Measurements from ENCODE around the gene P4HTM.
A peak's percentile ranks its signal among the peaks of the same experiment; 100 is the strongest.

Gene P4HTM

DNA sequence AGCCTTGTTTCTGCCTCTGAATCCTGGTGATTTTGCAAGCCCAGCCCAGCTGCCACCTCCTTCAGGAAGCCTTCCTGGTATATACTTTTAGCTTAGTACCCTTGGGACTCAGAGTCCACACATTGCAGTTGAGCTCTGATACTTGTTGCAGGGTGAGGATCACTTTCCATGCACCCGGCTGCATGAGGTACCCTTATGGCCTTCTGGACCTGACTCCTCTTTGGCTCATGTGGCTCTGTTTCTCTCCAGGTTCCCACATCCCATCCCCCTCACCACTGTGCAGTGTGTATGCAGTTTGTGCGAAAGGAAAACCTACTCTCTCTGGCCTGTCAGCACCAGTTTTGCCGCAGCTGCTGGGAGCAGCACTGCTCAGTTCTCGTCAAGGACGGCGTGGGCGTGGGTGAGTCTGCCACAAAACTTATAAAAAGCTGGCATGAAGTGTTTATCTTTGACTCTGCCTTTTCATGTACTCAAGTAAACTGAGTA lies 23.1 kb upstream of the P4HTM start:
- DNase-seq (ENCODE audit: low spot score): no peak
- peak overlapping the region; percentile 17 for H3K27ac Mint-ChIP-seq
- peaks cover 11% of the 10 kb centered on the region for H3K4me1 Mint-ChIP-seq (ENCODE audit: low read depth)
- H3K9me3 Mint-ChIP-seq: no peaks in the 10 kb centered on the region
- H3K36me3 Mint-ChIP-seq (ENCODE audit: low read depth): peaks cover 54% of the 10 kb centered on the region
- H3K27me3 Mint-ChIP-seq (ENCODE audit: low read depth): no peaks in the 10 kb centered on the region
- H3K4me3 Mint-ChIP-seq: no peak overlapping the region

DNA sequence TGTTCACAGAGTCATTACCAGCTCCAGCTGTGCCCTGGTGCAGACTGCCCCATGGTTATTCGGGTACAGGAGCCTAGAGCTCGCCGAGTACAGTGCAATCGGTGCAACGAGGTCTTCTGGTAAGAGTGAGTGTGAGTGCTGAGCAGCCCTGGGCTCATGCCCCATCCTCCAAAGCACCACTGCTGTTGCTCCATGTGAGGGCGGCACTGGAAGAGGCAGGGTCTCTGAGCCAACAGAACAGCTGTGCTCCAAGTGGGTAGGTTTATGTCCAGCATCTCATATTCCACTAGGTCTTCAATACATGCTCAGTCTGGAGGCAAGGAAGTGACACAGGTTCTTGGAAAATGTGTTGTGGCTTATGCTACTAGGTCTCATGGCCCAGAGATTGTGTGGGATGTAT lies 19.5 kb upstream of the P4HTM start:
- no peak for DNase-seq (ENCODE audit: low spot score)
- Mint-ChIP-seq H3K36me3 (ENCODE audit: low read depth) (peaks cover 45% of the 10 kb centered on the region), H3K9me3 (no peaks in the 10 kb centered on the region), H3K4me3 (no peak overlapping the region), H3K27ac (no peak overlapping the region), H3K4me1 (ENCODE audit: low read depth) (peaks cover 11% of the 10 kb centered on the region), H3K27me3 (ENCODE audit: low read depth) (no peaks in the 10 kb centered on the region)

- DNase-seq (ENCODE audit: low spot score): no peak
- Mint-ChIP-seq H3K27me3 (ENCODE audit: low read depth) (no peaks in the 10 kb centered on the region), H3K4me3 (no peak overlapping the region), H3K27ac (no peak overlapping the region), H3K36me3 (ENCODE audit: low read depth) (peaks cover 49% of the 10 kb centered on the region), H3K9me3 (no peaks in the 10 kb centered on the region), H3K4me1 (ENCODE audit: low read depth) (no peaks in the 10 kb centered on the region)
Measured at GRCh38 chr3:48974076-48974864, 15.8 kb upstream of the P4HTM start.

DNA sequence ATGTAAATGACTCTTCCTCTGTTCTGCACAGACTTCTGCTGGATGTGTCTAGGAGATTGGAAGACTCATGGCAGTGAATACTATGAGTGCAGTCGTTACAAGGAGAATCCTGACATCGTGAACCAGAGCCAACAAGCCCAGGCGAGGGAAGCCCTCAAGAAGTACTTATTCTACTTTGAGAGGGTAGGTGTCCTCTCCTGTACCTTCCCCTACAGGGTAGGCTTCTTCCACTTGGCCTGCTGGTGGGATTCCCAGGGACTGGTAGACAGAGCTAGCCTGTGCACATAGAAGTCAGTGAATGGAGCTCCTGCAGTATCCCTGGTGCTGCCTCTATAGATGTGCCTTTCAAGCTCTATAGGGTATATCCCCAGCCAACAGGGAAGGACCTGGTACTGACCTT lies 10.6 kb upstream of the P4HTM start:
- H3K27ac Mint-ChIP-seq: no peak overlapping the region
- no peak for DNase-seq (ENCODE audit: low spot score)
- no peaks in the 10 kb centered on the region for H3K9me3 Mint-ChIP-seq
- no peaks in the 10 kb centered on the region for H3K4me1 Mint-ChIP-seq (ENCODE audit: low read depth)
- no peaks in the 10 kb centered on the region for H3K27me3 Mint-ChIP-seq (ENCODE audit: low read depth)
- no peak overlapping the region for H3K4me3 Mint-ChIP-seq
- peaks cover 61% of the 10 kb centered on the region for H3K36me3 Mint-ChIP-seq (ENCODE audit: low read depth)

GRCh38 chr3:48980295-48980694 lies 9.7 kb upstream of the P4HTM start:
- peak overlapping the region; percentile 52 for H3K27ac Mint-ChIP-seq

DNA sequence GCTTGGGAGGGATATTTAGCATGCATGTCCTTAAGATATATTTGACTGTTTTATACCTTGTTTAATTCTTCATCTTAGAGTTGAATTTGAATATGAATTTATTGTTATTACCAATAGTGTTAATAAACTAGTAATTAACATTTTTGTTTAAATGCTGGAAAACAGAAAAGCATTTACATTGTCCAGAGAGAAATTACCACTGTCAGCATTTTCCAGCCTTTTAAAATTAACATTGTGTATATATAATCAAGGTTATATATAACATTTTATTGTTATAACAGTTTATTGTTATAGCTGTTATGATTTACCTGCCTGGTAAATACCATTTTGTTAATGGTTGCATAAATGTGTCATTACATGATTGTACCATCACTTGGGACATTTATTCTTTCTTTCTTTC lies 8.0 kb upstream of the P4HTM start:
- H3K9me3 Mint-ChIP-seq: no peaks in the 10 kb centered on the region
- H3K27ac Mint-ChIP-seq: no peak overlapping the region
- no peaks in the 10 kb centered on the region for H3K4me1 Mint-ChIP-seq (ENCODE audit: low read depth)
- H3K4me3 Mint-ChIP-seq: no peak overlapping the region
- peaks cover 50% of the 10 kb centered on the region for H3K36me3 Mint-ChIP-seq (ENCODE audit: low read depth)
- DNase-seq (ENCODE audit: low spot score): no peak
- H3K27me3 Mint-ChIP-seq (ENCODE audit: low read depth): no peaks in the 10 kb centered on the region

More at GRCh38 chr3:48980295-48980694, 9.7 kb upstream of the P4HTM start:
- DNase-seq (ENCODE audit: low spot score): no peak
- no peaks in the 10 kb centered on the region for H3K9me3 Mint-ChIP-seq
- H3K4me1 Mint-ChIP-seq (ENCODE audit: low read depth): no peaks in the 10 kb centered on the region
- no peak overlapping the region for H3K4me3 Mint-ChIP-seq
- H3K27me3 Mint-ChIP-seq (ENCODE audit: low read depth): no peaks in the 10 kb centered on the region
- peaks cover 55% of the 10 kb centered on the region for H3K36me3 Mint-ChIP-seq (ENCODE audit: low read depth)

DNA sequence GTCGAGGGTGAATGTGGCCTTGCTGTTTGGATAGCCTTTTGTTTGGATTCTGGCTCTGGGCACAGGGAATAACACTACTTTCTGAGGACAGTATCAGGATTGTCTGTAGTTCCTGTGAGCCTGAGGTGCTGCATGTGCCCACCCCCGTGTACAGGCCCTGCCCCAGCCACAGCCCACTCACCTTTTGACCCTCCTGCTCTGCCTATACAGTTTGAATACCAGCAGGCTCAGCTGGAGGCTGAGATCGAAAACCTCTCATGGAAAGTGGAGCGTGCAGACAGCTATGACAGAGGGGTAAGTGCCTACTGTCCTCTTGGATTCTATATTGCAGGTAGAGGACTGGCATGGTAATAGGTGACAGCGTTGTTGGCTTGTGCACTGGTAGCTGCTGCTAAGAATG lies 7.4 kb upstream of the P4HTM start:
- no peak overlapping the region for H3K27ac Mint-ChIP-seq
- no peaks in the 10 kb centered on the region for H3K27me3 Mint-ChIP-seq (ENCODE audit: low read depth)
- H3K36me3 Mint-ChIP-seq (ENCODE audit: low read depth): peaks cover 50% of the 10 kb centered on the region
- H3K4me1 Mint-ChIP-seq (ENCODE audit: low read depth): peaks cover under 1% of the 10 kb centered on the region
- H3K9me3 Mint-ChIP-seq: no peaks in the 10 kb centered on the region
- no peak for DNase-seq (ENCODE audit: low spot score)
- no peak overlapping the region for H3K4me3 Mint-ChIP-seq

DNA sequence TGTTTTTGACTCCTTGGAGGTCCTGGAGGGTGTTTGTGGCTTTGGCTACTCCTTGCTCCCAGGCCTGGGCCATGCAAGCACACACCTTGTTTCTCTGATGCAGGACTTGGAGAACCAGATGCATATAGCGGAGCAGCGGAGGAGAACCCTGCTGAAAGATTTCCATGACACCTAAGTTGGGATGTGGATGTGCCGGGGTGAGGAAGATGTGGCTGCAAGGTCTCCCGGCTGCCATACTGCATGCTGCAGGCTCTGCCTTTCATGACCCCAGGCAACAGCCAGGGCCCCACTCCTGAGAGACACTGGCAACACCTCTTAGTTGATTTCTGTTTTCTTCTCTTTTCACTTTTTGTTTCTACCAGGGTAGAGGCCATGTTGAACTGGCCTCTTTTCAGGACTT lies 6.9 kb upstream of the P4HTM start:
- Mint-ChIP-seq H3K27ac (no peak overlapping the region), H3K4me1 (ENCODE audit: low read depth) (peaks cover 4% of the 10 kb centered on the region), H3K4me3 (no peak overlapping the region), H3K36me3 (ENCODE audit: low read depth) (peaks cover 48% of the 10 kb centered on the region), H3K9me3 (no peaks in the 10 kb centered on the region), H3K27me3 (ENCODE audit: low read depth) (no peaks in the 10 kb centered on the region)
- no peak for DNase-seq (ENCODE audit: low spot score)

DNA sequence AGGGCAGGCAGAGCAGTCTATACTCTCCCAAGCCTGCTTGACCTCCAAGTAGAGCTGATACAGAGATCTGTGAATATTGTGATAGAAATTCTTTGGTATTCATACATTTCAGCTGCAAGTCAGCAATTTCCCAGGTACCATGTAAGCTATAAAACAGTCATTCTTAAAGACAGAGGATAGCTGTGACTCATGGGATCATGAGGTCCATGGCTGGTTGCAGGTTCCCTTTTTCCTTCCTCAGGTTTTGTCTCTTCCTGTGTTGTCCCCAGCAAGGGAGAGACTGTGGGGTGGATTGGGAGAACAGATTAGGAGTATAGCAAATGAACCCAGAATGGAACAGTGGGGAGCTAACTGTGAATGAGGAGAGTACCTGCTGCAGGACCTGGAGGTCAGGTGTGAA lies 5.4 kb upstream of the P4HTM start:
- no peak overlapping the region for H3K27ac Mint-ChIP-seq
- no peaks in the 10 kb centered on the region for H3K9me3 Mint-ChIP-seq
- peaks cover 42% of the 10 kb centered on the region for H3K36me3 Mint-ChIP-seq (ENCODE audit: low read depth)
- peaks cover 12% of the 10 kb centered on the region for H3K4me1 Mint-ChIP-seq (ENCODE audit: low read depth)
- DNase-seq (ENCODE audit: low spot score): no peak
- H3K4me3 Mint-ChIP-seq: no peak overlapping the region
- no peaks in the 10 kb centered on the region for H3K27me3 Mint-ChIP-seq (ENCODE audit: low read depth)

GRCh38 chr3:48985831-48986376 lies 4.1 kb upstream of the P4HTM start:
- Mint-ChIP-seq H3K4me3 (no peak overlapping the region), H3K9me3 (no peaks in the 10 kb centered on the region), H3K27ac (no peak overlapping the region), H3K4me1 (ENCODE audit: low read depth) (peaks cover 15% of the 10 kb centered on the region), H3K36me3 (ENCODE audit: low read depth) (peaks cover 33% of the 10 kb centered on the region), H3K27me3 (ENCODE audit: low read depth) (no peaks in the 10 kb centered on the region)
- no peak for DNase-seq (ENCODE audit: low spot score)

GRCh38 chr3:48989126-48989795 lies 780 bp upstream of the P4HTM start:
- Mint-ChIP-seq H3K4me3 (peak overlapping the region; percentile 92), H3K9me3 (no peaks in the 10 kb centered on the region), H3K4me1 (ENCODE audit: low read depth) (peaks cover 36% of the 10 kb centered on the region), H3K36me3 (ENCODE audit: low read depth) (peaks cover 12% of the 10 kb centered on the region), H3K27me3 (ENCODE audit: low read depth) (no peaks in the 10 kb centered on the region), H3K27ac (peak overlapping the region; percentile 82)
- no peak for DNase-seq (ENCODE audit: low spot score)

GRCh38 chr3:48990636-48991469 lies 812 bp downstream of the P4HTM start:
- DNase-seq (ENCODE audit: low spot score): peak; percentile 42
- no peaks in the 10 kb centered on the region for H3K9me3 Mint-ChIP-seq
- H3K27ac Mint-ChIP-seq: peak overlapping the region; percentile 92
- peaks cover 6% of the 10 kb centered on the region for H3K36me3 Mint-ChIP-seq (ENCODE audit: low read depth)
- H3K4me3 Mint-ChIP-seq: peak overlapping the region; percentile 97
- peaks cover 39% of the 10 kb centered on the region for H3K4me1 Mint-ChIP-seq (ENCODE audit: low read depth)
- H3K27me3 Mint-ChIP-seq (ENCODE audit: low read depth): no peaks in the 10 kb centered on the region

- H3K27me3 Mint-ChIP-seq (ENCODE audit: low read depth): no peaks in the 10 kb centered on the region
- H3K4me3 Mint-ChIP-seq: peak overlapping the region; percentile 97
- H3K4me1 Mint-ChIP-seq (ENCODE audit: low read depth): peaks cover 39% of the 10 kb centered on the region
- peak overlapping the region; percentile 68 for H3K27ac Mint-ChIP-seq
- no peak for DNase-seq (ENCODE audit: low spot score)
- H3K9me3 Mint-ChIP-seq: no peaks in the 10 kb centered on the region
- H3K36me3 Mint-ChIP-seq (ENCODE audit: low read depth): peaks cover 5% of the 10 kb centered on the region
Measured at GRCh38 chr3:48991851-48992545, 2.0 kb downstream of the P4HTM start.

Measured in T-helper 2 cell treated with Interferon-gamma antibody and Interleukin-4, amounts not matched to agents 5 μg/mL and 100 μg/mL, for 36 hours (primary cell).